CD4-positive, alpha-beta T cell treated with Interleukin-4 for 4 hours (primary cell): ENCODE data around the gene TRIM31.

ENCODE experiments used
- DNase-seq: peaks from one replicate; pipeline ENCODE4 v3.0.0-alpha.2; 2020

TRIM31 gene

DNA sequence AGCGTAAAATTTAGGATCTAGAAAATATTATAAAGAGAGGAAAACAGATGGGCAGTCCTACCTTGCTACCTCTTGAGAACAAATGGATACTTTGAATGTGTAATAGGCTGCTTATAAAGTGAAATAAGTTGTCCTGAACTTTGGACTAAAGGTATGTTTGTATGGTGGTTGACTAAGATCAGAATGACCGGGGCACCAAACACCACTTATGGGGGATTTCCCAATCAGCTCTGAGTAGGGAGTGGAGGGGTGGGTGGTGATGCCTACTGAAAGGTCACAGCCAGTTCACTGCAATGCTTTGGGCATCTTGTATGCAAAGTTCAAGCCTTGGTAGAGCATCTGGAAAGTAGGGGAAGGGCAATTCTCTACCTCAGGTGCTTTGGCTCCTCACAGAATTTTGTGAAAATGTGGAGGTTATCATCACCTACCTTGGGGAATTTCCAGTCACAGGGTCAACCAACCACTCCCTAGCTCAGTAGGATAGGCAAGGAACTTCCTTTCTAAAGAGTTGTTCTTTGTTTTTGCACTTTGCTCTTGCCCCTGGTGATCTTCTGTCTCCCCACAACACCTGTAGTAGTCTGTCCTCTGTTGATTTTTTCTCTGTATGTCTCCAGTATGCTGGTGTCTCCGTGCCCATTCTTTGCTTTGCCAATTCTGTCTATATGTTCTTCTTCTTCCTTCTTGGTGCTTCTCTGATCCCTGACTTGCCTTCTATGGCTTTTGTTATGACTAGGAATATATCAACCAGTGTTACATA, at the start of gene TRIM31:
TRIM31 (minus strand) TSS at position 88 of the 757 bp plus-strand sequence. CDS start 285 bp downstream, outside the sequence.
- DNase-seq: no peak

DNA sequence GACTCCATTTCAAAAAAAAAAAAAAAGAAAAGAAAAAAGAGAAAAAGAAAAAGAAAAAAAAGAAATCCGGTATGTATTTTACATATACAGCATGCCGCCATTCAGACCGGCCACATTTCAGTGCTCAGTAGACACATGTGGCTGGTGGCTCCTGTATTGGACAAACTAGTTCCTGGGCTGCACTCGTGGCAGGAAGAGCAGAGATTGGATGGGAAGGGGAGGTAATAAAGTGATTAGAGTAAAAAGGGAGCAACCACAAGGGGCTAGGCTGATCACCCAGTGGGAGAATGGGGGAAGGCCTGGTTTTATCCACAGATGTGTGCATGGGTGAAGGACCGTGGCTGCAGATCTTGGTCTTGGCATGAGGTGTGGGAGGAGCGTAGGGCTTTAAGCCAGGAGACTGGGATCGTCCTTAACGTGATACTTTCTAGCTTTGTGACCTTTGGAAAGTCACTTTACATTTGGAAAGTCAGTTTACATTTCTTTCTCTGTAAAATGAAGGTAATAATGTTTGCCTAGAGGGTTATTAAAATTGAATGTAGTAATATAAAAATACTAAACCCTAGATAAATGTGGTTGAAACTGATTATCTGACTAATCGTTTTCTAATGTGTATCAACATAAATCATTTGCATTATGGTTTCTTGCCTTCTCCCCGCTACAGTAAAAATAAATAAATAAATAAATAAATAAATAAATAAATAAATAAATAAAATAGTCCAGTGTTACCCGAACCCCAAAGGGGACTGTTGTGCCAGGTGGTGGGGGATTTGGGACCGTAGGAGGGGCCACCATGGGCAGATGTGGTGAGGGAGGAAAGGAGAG, 49.6 kb upstream of the TRIM31 start:
- DNase-seq: no peak

- no peak for DNase-seq
Measured at GRCh38 chr6:30160785-30161531, 48.1 kb upstream of the TRIM31 start, which contains the start of gene TRIM10. TSS of gene TRIM10 (minus strand) at chr6:30161211. CDS start at chr6:30160858, 353 bp downstream.

GRCh38 chr6:30160008-30160784, 47.3 kb upstream of the TRIM31 start:
- no peak for DNase-seq

DNA sequence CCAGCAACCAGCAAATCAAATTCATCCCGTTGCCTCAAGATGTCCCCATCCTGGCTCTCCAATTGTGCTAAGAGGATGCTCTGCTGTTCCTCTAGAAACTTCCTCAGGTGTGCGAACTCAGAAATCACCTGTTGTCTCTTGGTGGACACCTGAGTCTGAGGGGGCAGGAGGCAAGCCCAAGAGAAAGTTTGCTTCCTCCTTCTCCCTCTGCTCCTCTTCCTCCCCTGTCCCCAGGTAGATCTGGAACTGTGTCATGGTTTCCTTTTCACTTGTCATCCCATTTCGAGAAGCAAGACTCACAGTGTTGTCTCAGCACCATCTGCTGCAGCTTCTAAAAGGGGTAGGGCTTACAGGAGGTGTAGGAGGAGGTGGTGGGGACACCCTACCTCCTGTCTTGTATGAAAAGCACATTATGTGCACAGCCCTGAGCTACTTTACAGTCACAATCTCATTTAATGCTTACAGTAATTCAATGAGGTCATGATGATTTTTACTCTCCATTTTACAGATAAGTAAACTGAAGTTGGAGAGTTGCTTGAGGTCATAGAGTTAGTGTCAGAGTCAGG, 45.7 kb upstream of the TRIM31 start:
- no peak for DNase-seq

DNA sequence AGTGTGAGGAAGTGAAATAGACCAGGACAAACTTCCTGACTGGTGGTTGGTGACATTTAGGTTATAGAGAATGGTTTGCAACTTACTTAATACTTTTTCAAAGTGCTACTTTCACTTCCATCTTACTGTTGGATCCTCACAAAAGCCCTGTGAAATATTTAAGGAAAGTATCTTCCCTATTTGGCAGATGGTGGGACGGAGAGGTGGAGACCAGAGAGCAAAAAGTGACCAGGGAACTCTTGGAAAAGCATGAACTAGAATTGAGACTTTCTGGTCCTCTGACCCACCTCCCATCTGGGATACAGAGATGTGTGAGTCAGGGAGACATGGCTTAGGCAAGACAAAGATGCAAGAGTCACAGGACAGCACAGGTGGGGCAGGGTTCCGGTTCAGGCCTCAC, 45.1 kb upstream of the TRIM31 start:
- DNase-seq: no peak

DNA sequence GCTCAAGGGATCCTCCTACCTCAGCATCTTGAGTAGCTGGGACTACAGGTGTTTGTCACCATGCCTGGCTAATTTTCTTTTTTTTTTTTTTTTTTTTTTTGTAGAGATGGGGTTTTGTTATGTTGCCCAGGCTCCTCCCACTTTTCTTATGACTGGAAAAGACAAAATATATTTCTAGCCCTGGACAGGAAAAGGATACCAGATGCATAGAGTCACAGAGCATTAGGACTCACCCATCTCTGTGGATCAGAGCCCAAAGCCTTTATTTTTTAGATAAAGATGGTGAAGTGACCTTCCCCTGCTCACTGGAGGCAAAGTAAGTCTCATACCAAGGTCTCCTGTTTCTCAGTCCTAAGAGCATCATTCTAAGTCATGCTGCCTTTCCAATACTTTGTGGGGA, 44.7 kb upstream of the TRIM31 start:
- DNase-seq: no peak

DNA sequence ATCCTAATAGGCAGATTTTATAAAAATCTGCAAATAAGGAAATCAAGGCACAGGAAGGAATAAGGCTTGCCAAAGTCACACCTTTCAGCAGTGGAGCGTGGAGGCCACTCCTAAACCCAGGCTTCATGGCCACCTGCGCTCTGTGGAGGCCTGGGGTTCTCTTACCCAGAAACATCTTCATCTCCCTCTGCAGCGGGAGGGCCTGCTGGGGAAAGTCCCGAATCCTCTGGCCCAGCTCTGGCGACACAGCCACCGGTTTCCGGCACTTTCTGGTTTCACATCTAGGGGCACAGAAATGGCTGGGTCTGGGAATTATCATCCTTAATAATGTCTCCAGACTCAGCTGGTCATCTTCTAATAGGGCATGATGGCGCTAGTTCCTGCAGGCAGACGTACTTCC, 43.9 kb upstream of the TRIM31 start:
- DNase-seq: no peak

GRCh38 chr6:30156262-30156599, 43.3 kb upstream of the TRIM31 start:
- no peak for DNase-seq

DNA sequence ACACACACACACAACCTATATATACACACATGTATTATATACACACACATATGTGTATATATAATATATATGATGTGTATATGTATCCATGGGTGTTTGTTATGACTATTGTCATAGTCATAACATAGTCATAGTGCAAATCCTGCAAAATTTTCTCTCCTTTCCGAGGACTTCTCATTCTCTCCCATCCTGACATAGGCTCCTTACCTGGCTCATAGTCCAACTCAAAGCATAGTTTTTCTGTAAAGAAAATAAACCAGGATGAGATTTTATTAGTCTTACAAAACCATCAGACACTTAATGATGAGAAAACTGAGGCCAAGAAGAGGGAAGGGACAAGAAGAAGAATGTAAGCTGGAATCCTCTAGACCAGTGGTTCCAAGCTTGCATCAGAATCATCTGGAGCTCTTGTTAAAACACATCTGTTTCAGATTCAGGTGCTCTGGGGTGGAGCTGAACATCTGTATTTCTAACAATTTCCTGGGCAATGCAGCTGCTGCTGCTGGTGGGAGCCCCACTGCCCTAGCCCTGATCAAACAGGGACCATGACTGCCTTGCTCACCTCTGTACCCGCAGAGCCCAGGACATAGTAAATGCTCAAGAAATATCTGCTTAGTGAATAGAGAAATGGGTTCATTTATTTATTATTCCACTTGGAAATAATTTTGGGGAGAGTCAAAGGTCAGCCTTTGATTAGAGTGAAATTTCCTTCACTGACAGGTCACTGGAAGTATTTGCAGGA, 42.8 kb upstream of the TRIM31 start:
- DNase-seq: no peak

GRCh38 chr6:30154709-30155519, 42.0 kb upstream of the TRIM31 start:
- DNase-seq: no peak

GRCh38 chr6:30154061-30154460, 41.2 kb upstream of the TRIM31 start:
- DNase-seq: no peak

DNA sequence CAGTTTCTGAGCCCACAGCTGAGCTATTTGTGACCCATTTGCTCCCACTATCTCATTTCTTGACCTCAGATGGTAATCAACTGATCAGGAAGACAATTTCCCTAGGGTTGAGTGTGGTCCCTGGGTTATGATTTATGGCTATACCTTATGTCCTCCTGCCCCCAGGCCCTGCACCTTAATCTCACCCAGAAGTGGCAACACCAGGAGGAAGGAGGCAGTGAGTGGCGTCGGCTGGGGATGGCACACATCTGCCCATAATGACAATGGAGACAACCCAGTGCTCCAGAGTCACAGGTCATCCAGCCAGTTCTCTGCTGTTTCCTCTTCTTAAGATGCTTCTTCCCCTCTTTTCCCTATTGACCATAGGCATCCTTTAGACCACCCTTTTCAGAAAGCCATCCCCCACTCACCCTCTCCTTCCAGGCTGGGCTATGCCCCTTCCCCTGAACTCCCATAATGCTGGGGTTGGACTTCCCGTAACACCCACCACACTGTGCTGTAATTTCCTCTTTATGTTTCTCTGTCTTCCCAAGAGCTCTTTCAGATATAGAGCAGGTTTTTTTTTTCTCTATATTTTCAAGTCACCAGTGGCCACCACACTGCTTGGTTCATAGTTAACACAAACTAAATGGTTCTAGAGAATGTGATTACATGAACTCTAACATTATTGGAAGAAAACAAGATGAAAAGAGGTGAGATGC, 40.2 kb upstream of the TRIM31 start:
- no peak for DNase-seq

- no peak for DNase-seq
Measured at GRCh38 chr6:30152016-30152673, 39.3 kb upstream of the TRIM31 start.

DNA sequence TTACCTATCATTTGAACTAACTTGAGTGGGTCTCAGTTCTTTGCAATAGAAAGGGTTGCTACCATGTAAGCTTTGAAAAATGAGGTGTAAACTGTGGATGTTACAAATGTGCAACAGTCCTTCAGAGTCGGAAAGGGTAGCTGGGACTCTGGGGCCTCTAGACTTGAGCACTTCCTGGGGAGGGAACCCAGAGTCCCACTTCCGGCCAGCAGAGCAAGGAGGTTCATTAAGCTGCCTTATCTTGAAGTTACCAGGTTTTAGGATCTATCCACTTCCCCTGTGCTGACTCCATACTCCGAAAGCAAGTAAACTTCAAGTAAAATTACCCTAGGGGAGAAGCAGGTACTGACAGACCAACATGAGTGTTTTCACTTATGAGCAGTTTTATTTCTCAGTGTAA, 38.7 kb upstream of the TRIM31 start:
- DNase-seq: no peak

DNA sequence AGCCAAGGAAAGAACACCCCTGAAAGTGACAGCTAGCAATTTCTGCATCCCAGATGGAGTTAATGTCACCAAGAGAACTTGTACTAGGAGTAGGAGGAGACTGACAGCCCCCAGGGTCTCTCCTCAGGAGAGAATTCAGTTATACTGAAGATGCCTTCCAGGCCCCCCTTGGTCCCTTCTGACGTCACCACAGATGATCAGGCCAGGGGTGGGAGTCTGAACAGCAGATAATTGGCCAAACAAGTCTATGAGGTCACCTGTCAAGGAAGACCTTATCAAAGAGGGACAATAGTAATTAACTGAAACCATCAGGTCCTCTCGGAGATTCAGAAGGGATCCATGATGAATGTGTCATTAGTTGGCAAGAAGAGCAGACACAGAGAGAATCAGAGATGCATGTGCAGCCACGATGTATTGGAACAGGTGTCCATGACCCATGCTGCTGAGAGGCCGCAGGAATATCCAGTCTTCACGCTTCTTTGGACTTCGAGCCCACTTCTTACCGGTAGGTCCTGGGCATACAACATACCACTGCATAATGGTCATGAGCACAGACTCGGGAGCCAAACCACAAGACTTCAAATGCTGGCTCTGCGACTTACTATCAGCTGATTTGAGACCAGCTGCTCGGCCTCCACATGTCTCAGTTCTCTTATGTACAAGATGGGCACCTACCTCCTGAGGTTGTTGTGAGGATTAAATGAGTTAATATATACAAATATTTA, 37.9 kb upstream of the TRIM31 start:
- no peak for DNase-seq

- no peak for DNase-seq
Measured at GRCh38 chr6:30149858-30150550, 37.1 kb upstream of the TRIM31 start.

GRCh38 chr6:30149234-30149633, 36.3 kb upstream of the TRIM31 start:
- no peak for DNase-seq
